Mucosa of stomach (tissue), 1 donor: ENCODE measurements around the gene GAA.
A peak's percentile ranks its signal among the peaks of the same experiment; 100 is the strongest.

Source experiments
- H3K27me3 ChIP-seq: one replicate; pipeline ENCODE4 v1.7.0; 2013; ENCODE audit warnings: mild to moderate bottlenecking, low read length; ENCODE audit not compliant: control insufficient read depth, insufficient read depth
- H3K36me3 ChIP-seq: one replicate; pipeline ENCODE4 v1.7.0; 2013; ENCODE audit warnings: low read length; ENCODE audit not compliant: control insufficient read depth, insufficient read depth
- H3K4me1 ChIP-seq: one replicate; pipeline ENCODE4 v1.7.0; 2013; ENCODE audit warnings: mild to moderate bottlenecking, low read length; ENCODE audit not compliant: control insufficient read depth, insufficient read depth
- H3K4me3 ChIP-seq: one replicate; pipeline ENCODE4 v1.7.0; 2013; ENCODE audit warnings: low read length
- H3K9ac ChIP-seq: one replicate; pipeline ENCODE4 v1.7.0; 2013; ENCODE audit warnings: mild to moderate bottlenecking, low read length, moderate library complexity
- H3K9me3 ChIP-seq: one replicate; pipeline ENCODE4 v1.7.0; 2013; ENCODE audit warnings: mild to moderate bottlenecking, low read length, moderate library complexity; ENCODE audit not compliant: control insufficient read depth
- donor health status: Pancreatic carcinoma.

Gene GAA

DNA sequence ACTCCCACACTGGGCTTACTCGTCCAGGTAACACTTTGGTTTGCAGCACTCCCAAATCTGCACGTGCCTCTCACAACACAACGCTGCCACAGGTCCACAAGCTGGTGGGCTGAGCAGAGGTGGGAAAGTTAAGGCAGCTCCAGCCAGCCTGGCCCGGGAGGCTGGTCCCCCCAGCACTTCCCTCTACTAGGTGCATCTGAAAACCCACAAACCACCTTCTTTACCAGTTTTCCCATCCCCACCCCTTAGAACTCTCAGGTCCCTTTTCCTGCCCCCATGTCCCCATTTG lies 1.4 kb upstream of the GAA start:
- Histone ChIP-seq H3K4me1 (peaks cover 10% of the 10 kb centered on the region), H3K4me3 (no peak overlapping the region), H3K27me3 (no peaks in the 10 kb centered on the region)

DNA sequence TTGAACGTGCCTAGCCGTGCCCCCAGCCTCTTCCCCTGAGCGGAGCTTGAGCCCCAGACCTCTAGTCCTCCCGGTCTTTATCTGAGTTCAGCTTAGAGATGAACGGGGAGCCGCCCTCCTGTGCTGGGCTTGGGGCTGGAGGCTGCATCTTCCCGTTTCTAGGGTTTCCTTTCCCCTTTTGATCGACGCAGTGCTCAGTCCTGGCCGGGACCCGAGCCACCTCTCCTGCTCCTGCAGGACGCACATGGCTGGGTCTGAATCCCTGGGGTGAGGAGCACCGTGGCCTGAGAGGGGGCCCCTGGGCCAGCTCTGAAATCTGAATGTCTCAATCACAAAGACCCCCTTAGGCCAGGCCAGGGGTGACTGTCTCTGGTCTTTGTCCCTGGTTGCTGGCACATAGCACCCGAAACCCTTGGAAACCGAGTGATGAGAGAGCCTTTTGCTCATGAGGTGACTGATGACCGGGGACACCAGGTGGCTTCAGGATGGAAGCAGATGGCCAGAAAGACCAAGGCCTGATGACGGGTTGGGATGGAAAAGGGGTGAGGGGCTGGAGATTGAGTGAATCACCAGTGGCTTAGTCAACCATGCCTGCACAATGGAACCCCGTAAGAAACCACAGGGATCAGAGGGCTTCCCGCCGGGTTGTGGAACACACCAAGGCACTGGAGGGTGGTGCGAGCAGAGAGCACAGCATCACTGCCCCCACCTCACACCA lies 724 bp downstream of the GAA start:
- Histone ChIP-seq H3K4me1 (peaks cover 10% of the 10 kb centered on the region), H3K9ac (peak overlapping the region; percentile 87), H3K36me3 (no peaks in the 10 kb centered on the region), H3K4me3 (peak overlapping the region; percentile 27), H3K27me3 (no peaks in the 10 kb centered on the region), H3K9me3 (no peaks in the 10 kb centered on the region)

More for the DNA sequence above, 1.4 kb upstream of the GAA start:
- Histone ChIP-seq H3K9me3 (no peaks in the 10 kb centered on the region), H3K36me3 (no peaks in the 10 kb centered on the region), H3K9ac (no peak overlapping the region)

- no peaks in the 10 kb centered on the region for H3K36me3 ChIP-seq
- no peaks in the 10 kb centered on the region for H3K9me3 ChIP-seq
- H3K9ac ChIP-seq = no peak overlapping the region
- no peaks in the 10 kb centered on the region for H3K27me3 ChIP-seq
- no peak overlapping the region for H3K4me3 ChIP-seq
- peaks cover 10% of the 10 kb centered on the region for H3K4me1 ChIP-seq
These were observed 1.5 kb downstream of the GAA start for GRCh38 chr17:80102664-80103448.

DNA sequence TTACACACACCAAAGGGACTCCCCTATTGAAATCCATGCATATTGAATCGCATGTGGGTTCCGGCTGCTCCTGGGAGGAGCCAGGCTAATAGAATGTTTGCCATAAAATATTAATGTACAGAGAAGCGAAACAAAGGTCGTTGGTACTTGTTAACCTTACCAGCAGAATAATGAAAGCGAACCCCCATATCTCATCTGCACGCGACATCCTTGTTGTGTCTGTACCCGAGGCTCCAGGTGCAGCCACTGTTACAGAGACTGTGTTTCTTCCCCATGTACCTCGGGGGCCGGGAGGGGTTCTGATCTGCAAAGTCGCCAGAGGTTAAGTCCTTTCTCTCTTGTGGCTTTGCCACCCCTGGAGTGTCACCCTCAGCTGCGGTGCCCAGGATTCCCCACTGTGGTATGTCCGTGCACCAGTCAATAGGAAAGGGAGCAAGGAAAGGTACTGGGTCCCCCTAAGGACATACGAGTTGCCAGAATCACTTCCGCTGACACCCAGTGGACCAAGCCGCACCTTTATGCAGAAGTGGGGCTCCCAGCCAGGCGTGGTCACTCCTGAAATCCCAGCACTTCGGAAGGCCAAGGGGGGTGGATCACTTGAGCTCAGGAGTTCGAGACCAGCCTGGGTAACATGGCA lies 2.2 kb downstream of the GAA start:
- Histone ChIP-seq H3K4me1 (peaks cover 10% of the 10 kb centered on the region), H3K9ac (no peak overlapping the region), H3K27me3 (no peaks in the 10 kb centered on the region), H3K9me3 (no peaks in the 10 kb centered on the region), H3K4me3 (no peak overlapping the region), H3K36me3 (no peaks in the 10 kb centered on the region)

- Histone ChIP-seq H3K9ac (no peak overlapping the region), H3K4me1 (peaks cover 10% of the 10 kb centered on the region), H3K4me3 (no peak overlapping the region), H3K9me3 (no peaks in the 10 kb centered on the region), H3K36me3 (no peaks in the 10 kb centered on the region), H3K27me3 (no peaks in the 10 kb centered on the region)
These were observed 3.1 kb downstream of the GAA start for GRCh38 chr17:80104321-80104955.

DNA sequence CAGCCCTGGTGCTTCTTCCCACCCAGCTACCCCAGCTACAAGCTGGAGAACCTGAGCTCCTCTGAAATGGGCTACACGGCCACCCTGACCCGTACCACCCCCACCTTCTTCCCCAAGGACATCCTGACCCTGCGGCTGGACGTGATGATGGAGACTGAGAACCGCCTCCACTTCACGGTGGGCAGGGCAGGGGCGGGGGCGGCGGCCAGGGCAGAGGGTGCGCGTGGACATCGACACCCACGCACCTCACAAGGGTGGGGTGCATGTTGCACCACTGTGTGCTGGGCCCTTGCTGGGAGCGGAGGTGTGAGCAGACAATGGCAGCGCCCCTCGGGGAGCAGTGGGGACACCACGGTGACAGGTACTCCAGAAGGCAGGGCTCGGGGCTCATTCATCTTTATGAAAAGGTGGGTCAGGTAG lies 3.6 kb downstream of the GAA start:
- Histone ChIP-seq H3K9ac (no peak overlapping the region), H3K36me3 (no peaks in the 10 kb centered on the region), H3K27me3 (no peaks in the 10 kb centered on the region), H3K9me3 (no peaks in the 10 kb centered on the region), H3K4me1 (peaks cover 10% of the 10 kb centered on the region), H3K4me3 (no peak overlapping the region)

- H3K36me3 ChIP-seq = no peaks in the 10 kb centered on the region
- H3K9me3 ChIP-seq = no peaks in the 10 kb centered on the region
- no peak overlapping the region for H3K4me3 ChIP-seq
- H3K27me3 ChIP-seq = no peaks in the 10 kb centered on the region
- peaks cover 10% of the 10 kb centered on the region for H3K4me1 ChIP-seq
- H3K9ac ChIP-seq = no peak overlapping the region
These were observed 4.4 kb downstream of the GAA start for GRCh38 chr17:80105762-80106161.

GRCh38 chr17:80106176-80106575 lies 4.8 kb downstream of the GAA start:
- no peaks in the 10 kb centered on the region for H3K9me3 ChIP-seq
- H3K4me1 ChIP-seq = peaks cover 10% of the 10 kb centered on the region
- no peaks in the 10 kb centered on the region for H3K36me3 ChIP-seq
- H3K9ac ChIP-seq = no peak overlapping the region
- H3K4me3 ChIP-seq = no peak overlapping the region
- H3K27me3 ChIP-seq = no peaks in the 10 kb centered on the region

DNA sequence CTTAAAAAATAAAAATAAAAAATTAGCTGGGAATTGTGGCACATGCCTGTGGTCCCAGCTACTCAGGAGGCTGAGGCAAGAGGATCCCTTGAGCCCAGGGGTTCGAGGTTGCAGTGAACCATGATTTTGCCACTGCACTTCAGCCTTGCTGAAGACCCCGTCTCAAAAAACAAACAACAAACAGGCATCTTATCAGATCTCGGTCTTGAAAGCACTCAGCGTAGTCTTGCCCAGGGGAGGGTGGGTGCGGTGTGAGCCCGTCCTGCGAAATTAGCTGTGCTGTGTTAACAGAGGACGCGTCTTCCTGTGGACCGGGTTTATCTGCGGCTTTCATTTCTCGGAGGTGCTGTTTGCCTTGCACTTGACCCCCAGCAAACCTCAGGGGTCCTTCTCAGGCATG lies 5.4 kb downstream of the GAA start:
- Histone ChIP-seq H3K9ac (no peak overlapping the region), H3K4me3 (no peak overlapping the region), H3K9me3 (no peaks in the 10 kb centered on the region), H3K36me3 (no peaks in the 10 kb centered on the region), H3K4me1 (peaks cover 8% of the 10 kb centered on the region), H3K27me3 (no peaks in the 10 kb centered on the region)

DNA sequence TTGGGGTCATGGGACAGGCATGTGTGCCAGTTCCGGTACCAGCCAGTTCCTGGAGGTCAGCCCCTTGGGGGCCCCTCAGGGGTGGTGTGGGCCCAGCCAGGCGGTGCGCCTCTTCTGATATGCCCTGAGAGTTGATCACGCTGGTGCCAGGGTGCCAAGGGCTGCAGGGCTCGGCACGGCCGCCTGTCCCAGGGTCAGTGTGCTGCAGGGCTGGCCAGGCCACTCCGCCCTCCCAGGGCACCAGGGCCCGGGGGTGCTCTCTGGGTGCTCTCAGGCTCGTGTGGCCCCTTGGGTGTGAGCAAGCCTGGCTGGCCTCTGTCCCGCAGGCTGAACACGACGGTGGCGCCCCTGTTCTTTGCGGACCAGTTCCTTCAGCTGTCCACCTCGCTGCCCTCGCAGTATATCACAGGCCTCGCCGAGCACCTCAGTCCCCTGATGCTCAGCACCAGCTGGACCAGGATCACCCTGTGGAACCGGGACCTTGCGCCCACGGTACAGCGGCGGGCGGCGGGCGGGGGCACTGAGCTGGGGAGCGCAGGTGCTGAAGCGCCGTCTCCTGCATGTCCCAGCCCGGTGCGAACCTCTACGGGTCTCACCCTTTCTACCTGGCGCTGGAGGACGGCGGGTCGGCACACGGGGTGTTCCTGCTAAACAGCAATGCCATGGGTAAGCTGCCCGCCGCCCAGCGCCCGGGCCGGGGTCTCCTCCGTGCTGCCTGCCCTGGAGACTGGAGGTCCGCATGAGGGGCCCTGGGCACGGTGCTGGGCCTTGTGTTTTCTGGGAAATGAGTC lies 6.0 kb downstream of the GAA start:
- no peak overlapping the region for H3K9ac ChIP-seq
- H3K9me3 ChIP-seq = no peaks in the 10 kb centered on the region
- no peaks in the 10 kb centered on the region for H3K27me3 ChIP-seq
- peaks cover 1% of the 10 kb centered on the region for H3K4me1 ChIP-seq
- H3K36me3 ChIP-seq = no peaks in the 10 kb centered on the region
- H3K4me3 ChIP-seq = no peak overlapping the region

- Histone ChIP-seq H3K27me3 (no peaks in the 10 kb centered on the region), H3K36me3 (no peaks in the 10 kb centered on the region), H3K9ac (no peak overlapping the region), H3K4me1 (no peaks in the 10 kb centered on the region), H3K9me3 (no peaks in the 10 kb centered on the region), H3K4me3 (no peak overlapping the region)
These were observed 6.9 kb downstream of the GAA start for GRCh38 chr17:80108036-80108971.
